ENCODE measurements around the gene SEZ6L.
A peak's percentile ranks its signal among the peaks of the same experiment; 100 is the strongest.

SEZ6L gene

DNA sequence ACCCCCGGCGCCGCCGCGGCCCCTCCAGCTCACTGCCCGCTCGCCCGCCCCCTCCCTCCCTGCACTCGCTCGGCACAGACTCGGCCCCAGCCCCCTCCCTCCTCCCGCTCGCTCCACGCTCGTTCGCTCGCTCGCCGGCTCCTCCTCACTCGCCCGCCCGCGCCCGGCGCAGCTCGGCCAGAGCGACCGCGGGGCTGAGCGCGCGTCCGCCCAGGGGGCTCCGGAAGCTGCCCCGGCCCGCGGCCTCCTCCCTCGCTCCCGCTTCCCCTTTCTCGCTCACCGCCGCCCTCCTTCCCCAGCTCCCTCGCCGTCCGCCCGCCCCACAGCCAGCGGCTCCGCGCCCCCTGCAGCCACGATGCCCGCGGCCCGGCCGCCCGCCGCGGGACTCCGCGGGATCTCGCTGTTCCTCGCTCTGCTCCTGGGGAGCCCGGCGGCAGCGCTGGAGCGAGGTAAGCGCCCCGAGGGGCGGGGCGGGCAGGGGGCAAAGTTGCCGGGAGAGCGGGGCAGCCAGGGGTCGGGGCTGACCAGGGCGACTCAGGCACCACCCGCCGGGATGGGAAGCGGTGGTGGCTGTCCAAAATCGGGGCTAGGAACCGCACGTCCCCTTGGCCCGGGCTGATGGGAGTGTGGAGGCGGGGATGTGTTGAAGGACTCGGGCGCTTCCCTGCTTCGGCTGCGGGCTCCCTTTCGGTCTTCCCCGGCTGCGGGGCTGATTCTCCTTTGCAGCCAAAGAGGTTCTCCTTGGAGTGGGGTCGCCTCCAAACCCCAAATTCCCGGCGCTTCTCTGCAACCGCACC is at the start of gene SEZ6L:
SEZ6L (plus strand) TSS at position 148 of the 797 bp plus-strand sequence; CDS start at position 356, 208 bp downstream.
- no peaks in the 10 kb centered on the region for H3K36me3 Mint-ChIP-seq
- no peak for DNase-seq
- no peak within 1 kb of the TSS for H3K4me3 Mint-ChIP-seq
- CTCF ChIA-PET = no interaction called here
- no peak within 1 kb of the TSS for H3K27ac Mint-ChIP-seq
- H3K4me1 Mint-ChIP-seq = peaks cover 5% of the 10 kb centered on the region
- peaks cover 62% of the 10 kb centered on the region for H3K27me3 Mint-ChIP-seq
- H3K9me3 Mint-ChIP-seq = no peaks in the 10 kb centered on the region

DNA sequence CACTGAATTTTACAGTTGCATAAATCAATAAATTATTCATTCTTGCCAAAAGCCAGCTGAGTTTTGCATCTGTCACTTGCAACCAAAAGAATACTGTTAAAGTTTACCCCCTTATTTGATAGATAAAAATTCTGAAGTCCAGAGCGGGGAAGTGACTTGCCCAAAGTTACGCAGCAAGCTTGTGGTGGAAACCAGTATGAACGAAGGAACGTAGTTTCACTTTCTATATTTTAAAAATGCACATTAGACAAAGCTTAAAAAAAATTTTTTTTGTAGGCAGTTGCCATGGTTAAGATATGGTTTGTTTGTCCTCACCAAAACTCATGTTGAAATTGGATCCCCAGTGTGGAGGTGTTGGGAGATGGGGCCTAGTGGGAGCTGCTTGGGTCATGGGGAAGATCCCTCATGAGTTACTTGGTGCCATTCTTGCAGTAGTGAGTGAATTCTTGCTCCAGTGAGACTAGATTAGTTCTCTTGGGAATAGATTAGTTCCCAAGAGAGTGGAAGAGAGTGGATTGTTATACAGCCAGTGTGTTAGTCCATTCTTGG is 46.3 kb upstream of the SEZ6L start:
- CTCF ChIA-PET = interaction anchor here (0.6 kb wide), 1 partner anchor 912 kb away, joined by 3 read pairs; no protein-coding TSS in a partner anchor
- Mint-ChIP-seq H3K4me3 (peak overlapping the region; percentile 40), H3K36me3 (no peaks in the 10 kb centered on the region), H3K9me3 (no peaks in the 10 kb centered on the region), H3K27ac (no peak overlapping the region), H3K27me3 (peaks cover 12% of the 10 kb centered on the region), H3K4me1 (peaks cover 5% of the 10 kb centered on the region)
- no peak for DNase-seq

DNA sequence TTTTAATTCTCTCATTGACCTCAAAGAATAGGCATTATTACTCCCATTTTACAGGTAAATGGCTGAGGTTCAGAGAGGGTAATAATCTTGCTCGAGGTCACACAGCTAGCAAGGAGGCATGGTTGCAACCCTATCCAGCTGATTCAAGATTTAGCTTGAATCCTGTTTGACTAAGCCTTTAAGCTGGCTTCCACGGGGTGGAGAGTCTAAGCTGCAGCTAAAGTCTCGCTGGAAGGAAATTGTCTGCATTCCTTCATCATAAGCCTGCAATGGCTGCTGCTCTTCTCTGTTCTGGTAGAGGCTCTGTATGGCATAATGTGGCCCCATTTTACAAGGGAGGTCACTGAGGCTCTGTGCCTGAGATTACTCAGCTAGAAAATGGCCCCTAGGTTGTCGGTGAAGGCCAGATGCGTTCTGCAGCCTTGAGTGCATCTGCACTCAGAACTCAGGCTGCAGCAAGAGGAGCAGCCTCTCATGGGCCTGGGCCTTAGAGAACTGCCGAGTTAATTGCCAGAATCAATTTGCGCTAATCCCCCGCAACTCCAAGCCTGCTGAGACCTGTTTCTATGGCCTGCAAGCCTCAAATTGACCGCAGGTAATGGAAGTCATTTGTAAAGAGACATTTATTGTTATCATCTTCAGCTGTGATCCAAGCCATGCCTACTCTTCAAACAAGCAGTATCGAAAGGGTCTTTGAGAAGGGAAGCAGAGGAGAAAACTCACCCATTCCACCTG is 44.1 kb upstream of the SEZ6L start:
- H3K4me1 Mint-ChIP-seq = peaks cover 5% of the 10 kb centered on the region

DNA sequence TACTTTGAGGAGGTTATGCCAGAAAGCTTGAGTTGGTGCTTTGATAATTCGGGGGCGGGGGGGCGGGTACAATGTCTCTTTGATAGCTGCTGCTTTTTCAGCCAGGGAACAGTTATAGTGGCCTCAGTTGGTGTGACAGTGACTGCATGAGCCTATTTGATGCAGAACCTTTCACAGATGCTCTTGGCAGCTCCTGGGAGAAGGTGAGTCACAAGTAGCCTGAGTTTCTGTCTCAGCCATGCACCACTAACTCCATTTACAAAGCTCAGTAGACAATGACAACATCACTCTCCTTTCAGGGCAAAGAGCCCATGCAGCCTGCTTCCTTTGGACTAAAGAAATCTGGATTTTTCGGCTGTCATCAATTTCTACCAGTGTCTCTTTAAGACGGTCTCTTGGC is 42.1 kb upstream of the SEZ6L start:
- Mint-ChIP-seq H3K4me1 (peaks cover 5% of the 10 kb centered on the region), H3K27ac (no peak overlapping the region), H3K36me3 (no peaks in the 10 kb centered on the region), H3K27me3 (peaks cover 7% of the 10 kb centered on the region), H3K4me3 (no peak overlapping the region), H3K9me3 (no peaks in the 10 kb centered on the region)
- CTCF ChIA-PET = no interaction called here
- no peak for DNase-seq

More for the DNA sequence above, 44.1 kb upstream of the SEZ6L start:
- no peaks in the 10 kb centered on the region for H3K9me3 Mint-ChIP-seq
- H3K4me3 Mint-ChIP-seq = no peak overlapping the region
- H3K36me3 Mint-ChIP-seq = no peaks in the 10 kb centered on the region
- H3K27me3 Mint-ChIP-seq = peaks cover 7% of the 10 kb centered on the region
- no peak for DNase-seq
- no peak overlapping the region for H3K27ac Mint-ChIP-seq
- CTCF ChIA-PET = interaction anchor here (1.1 kb wide), 1 partner anchor 11 kb away, joined by 4 read pairs; no protein-coding TSS in a partner anchor

DNA sequence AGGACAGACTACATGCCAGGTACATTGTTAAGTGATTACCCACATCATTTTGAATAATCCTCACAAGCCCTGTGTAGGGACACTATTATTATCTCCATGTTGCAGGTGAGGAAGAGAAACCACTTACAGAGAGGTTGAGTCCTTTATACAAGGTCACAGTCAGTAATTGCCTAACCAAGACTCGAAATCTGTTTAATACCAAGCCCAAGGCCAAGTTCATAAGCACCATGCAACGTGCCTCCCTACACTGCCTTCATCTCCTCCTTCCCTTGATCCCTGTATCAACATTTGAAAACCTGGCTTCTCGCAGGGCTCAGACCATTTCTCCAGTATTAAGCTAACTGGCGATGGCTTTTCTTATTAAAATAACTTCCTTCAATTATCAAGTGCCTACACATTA is 41.7 kb upstream of the SEZ6L start:
- no peak for DNase-seq
- peaks cover 5% of the 10 kb centered on the region for H3K4me1 Mint-ChIP-seq
- no peaks in the 10 kb centered on the region for H3K9me3 Mint-ChIP-seq
- H3K27ac Mint-ChIP-seq = no peak overlapping the region
- H3K27me3 Mint-ChIP-seq = peaks cover 7% of the 10 kb centered on the region
- no peaks in the 10 kb centered on the region for H3K36me3 Mint-ChIP-seq
- CTCF ChIA-PET = no interaction called here
- no peak overlapping the region for H3K4me3 Mint-ChIP-seq

GRCh38 chr22:26131589-26132154 is 37.6 kb upstream of the SEZ6L start:
- no peaks in the 10 kb centered on the region for H3K9me3 Mint-ChIP-seq
- no peaks in the 10 kb centered on the region for H3K4me1 Mint-ChIP-seq
- CTCF ChIA-PET = interaction anchor here (0.6 kb wide), 1 partner anchor 967 kb away, joined by 3 read pairs; no protein-coding TSS in a partner anchor
- H3K27me3 Mint-ChIP-seq = no peaks in the 10 kb centered on the region
- H3K27ac Mint-ChIP-seq = no peak overlapping the region
- H3K36me3 Mint-ChIP-seq = no peaks in the 10 kb centered on the region
- no peak overlapping the region for H3K4me3 Mint-ChIP-seq
- DNase-seq = no peak

DNA sequence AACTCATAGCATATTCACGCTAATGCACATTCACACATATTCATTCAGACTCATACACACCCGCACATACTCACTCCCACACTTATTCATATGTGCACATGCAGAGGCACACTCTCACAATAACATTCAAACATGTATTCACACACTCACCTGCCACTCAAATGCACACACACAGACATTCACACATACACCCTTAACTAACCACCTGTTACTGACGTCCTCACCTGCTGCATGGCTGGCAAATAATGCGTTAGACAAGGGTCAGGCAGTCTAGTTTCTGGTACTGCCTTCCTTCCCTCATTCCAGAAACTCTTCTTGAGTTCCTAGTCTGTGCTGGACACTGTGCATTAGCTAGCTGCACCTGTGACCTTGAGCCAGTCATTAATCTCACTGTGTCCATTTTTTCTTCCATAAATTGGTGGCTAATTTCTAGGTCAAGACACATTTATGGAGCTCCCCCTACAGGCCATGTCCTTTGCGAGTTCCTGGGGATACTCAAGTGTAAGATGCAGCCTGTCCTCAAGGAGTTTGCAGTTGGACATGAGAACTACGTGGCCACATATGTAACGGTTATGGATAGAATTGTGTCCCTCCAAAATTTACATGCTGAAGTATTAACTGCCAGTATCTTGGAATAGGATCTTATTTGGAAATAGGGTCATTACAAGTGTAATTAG is 34.5 kb upstream of the SEZ6L start:
- DNase-seq = no peak
- no peaks in the 10 kb centered on the region for H3K9me3 Mint-ChIP-seq
- no peaks in the 10 kb centered on the region for H3K36me3 Mint-ChIP-seq
- H3K27me3 Mint-ChIP-seq = peaks cover 5% of the 10 kb centered on the region
- CTCF ChIA-PET = no interaction called here
- no peak overlapping the region for H3K27ac Mint-ChIP-seq
- no peaks in the 10 kb centered on the region for H3K4me1 Mint-ChIP-seq
- H3K4me3 Mint-ChIP-seq = no peak overlapping the region

DNA sequence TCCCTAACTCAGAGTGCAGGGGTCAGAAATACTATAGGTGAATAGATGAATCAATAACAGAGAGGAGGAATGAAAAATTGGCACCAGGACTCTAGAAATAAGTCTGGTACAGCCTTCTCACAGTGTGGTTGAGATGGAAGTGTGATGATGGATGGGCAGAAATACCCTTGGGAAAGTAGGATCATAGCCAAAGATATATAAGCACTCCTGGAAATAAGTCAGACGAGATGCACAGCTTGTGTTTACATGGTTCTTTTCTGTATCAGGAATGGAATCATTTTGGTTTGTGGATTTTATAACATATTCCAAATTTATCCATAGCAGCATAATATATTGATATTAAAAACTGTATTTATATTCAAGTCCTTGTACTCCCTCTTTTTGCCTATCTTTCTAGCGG is 33.5 kb upstream of the SEZ6L start:
- Mint-ChIP-seq H3K4me1 (no peaks in the 10 kb centered on the region), H3K27ac (no peak overlapping the region), H3K4me3 (no peak overlapping the region), H3K9me3 (no peaks in the 10 kb centered on the region), H3K36me3 (no peaks in the 10 kb centered on the region), H3K27me3 (peaks cover 5% of the 10 kb centered on the region)
- DNase-seq = no peak
- CTCF ChIA-PET = interaction anchor here (1.0 to 1.2 kb wide), 2 partner anchors 10 to 36 kb away, joined by 3 to 4 read pairs; no protein-coding TSS in a partner anchor

GRCh38 chr22:26139310-26139709 is 30.0 kb upstream of the SEZ6L start:
- H3K9me3 Mint-ChIP-seq = no peaks in the 10 kb centered on the region
- H3K27me3 Mint-ChIP-seq = peaks cover 5% of the 10 kb centered on the region
- no peak overlapping the region for H3K27ac Mint-ChIP-seq
- CTCF ChIA-PET = no interaction called here
- no peaks in the 10 kb centered on the region for H3K36me3 Mint-ChIP-seq
- H3K4me1 Mint-ChIP-seq = no peaks in the 10 kb centered on the region
- H3K4me3 Mint-ChIP-seq = no peak overlapping the region
- no peak for DNase-seq

- H3K27me3 Mint-ChIP-seq = peaks cover 6% of the 10 kb centered on the region
- no peak overlapping the region for H3K27ac Mint-ChIP-seq
- DNase-seq = no peak
- CTCF ChIA-PET = no interaction called here
- no peak overlapping the region for H3K4me3 Mint-ChIP-seq
- no peaks in the 10 kb centered on the region for H3K4me1 Mint-ChIP-seq
- H3K36me3 Mint-ChIP-seq = no peaks in the 10 kb centered on the region
- no peaks in the 10 kb centered on the region for H3K9me3 Mint-ChIP-seq
These were observed 27.4 kb upstream of the SEZ6L start for GRCh38 chr22:26141831-26142230.

GRCh38 chr22:26143806-26144325 is 25.4 kb upstream of the SEZ6L start:
- CTCF ChIA-PET = no interaction called here
- Mint-ChIP-seq H3K4me3 (no peak overlapping the region), H3K4me1 (no peaks in the 10 kb centered on the region), H3K27me3 (peaks cover 10% of the 10 kb centered on the region), H3K27ac (no peak overlapping the region), H3K36me3 (no peaks in the 10 kb centered on the region), H3K9me3 (no peaks in the 10 kb centered on the region)
- no peak for DNase-seq

GRCh38 chr22:26159886-26160285 is 9.4 kb upstream of the SEZ6L start:
- DNase-seq = no peak
- Mint-ChIP-seq H3K27ac (no peak overlapping the region), H3K4me3 (no peak overlapping the region), H3K36me3 (no peaks in the 10 kb centered on the region), H3K4me1 (no peaks in the 10 kb centered on the region), H3K9me3 (no peaks in the 10 kb centered on the region), H3K27me3 (peaks cover 7% of the 10 kb centered on the region)
- CTCF ChIA-PET = no interaction called here

DNA sequence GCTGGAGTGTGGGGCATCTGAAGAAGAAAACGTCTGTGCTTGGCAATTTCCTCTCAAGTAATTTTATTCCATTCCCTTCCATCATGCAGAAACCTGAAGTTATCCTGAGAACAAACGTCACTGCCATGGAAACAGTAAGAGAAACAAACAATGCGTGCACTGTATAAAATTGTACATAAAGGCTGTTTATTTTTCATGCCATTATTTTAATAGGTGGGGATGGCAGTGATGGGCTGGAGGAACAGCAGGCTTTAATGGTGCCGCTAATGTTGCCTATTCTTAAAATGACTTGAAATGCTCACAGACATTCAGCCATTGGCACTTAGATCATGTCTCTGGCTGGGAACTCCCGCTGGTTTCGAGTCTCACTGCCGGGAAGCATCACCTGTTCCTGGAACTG is 7.5 kb upstream of the SEZ6L start:
- Mint-ChIP-seq H3K4me1 (no peaks in the 10 kb centered on the region), H3K27me3 (peaks cover 12% of the 10 kb centered on the region), H3K27ac (no peak overlapping the region), H3K36me3 (no peaks in the 10 kb centered on the region), H3K4me3 (no peak overlapping the region), H3K9me3 (no peaks in the 10 kb centered on the region)
- CTCF ChIA-PET = no interaction called here
- no peak for DNase-seq

DNA sequence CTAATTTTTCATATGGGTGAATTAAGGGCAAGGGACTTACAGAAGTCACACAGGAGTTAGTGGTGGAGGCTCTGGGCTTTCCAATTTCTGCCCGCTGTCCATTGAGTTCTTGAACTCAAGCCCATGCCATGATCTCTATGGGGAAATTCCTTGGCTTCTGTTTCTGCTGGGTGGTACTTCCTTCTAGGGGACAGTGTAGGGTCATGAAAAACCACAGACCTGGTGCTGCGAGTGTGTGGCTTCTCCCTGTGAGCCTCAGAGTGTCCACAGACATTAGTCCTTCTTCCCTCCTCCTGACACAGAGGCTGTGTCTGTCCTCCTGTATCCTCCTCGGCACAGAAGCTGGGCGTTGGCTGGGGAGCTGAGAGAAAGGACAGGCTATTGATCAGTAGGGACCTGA is 6.3 kb upstream of the SEZ6L start:
- Mint-ChIP-seq H3K36me3 (no peaks in the 10 kb centered on the region), H3K4me3 (no peak overlapping the region), H3K27me3 (peaks cover 18% of the 10 kb centered on the region), H3K27ac (no peak overlapping the region), H3K4me1 (no peaks in the 10 kb centered on the region), H3K9me3 (no peaks in the 10 kb centered on the region)
- no peak for DNase-seq
- CTCF ChIA-PET = no interaction called here
